GM18858 (cell line): ENCODE data around the gene KRTAP1-1.
"Not testable (repeated sequence)": the region's sequence is repeated elsewhere in the genome, so short reads cannot be mapped to it uniquely, and the experiment has no call there.

Experiments used
- ATAC-seq: cut with Tn5 transposase; IDR thresholded peaks from one replicate; pipeline ENCODE4 v1.9.1; 2021; ENCODE audit not compliant: unreplicated experiment

Gene KRTAP1-1

GRCh38 chr17:41040783-41041571 is at the start of gene KRTAP1-1:
Gene KRTAP1-1 (minus strand): TSS chr17:41041450. CDS start chr17:41041397, 53 bp downstream.
- not testable (repeated sequence) for ATAC-seq

- ATAC-seq: not testable (repeated sequence)
Observed at GRCh38 chr17:41088760-41089352, 47.6 kb upstream of the KRTAP1-1 start.

- ATAC-seq: not testable (repeated sequence)
Observed at GRCh38 chr17:41084100-41084856, 43.0 kb upstream of the KRTAP1-1 start, which contains the start of gene KRTAP4-7. Gene KRTAP4-7 (plus strand): TSS chr17:41084150. CDS start chr17:41084207, 57 bp downstream.

- ATAC-seq: not testable (repeated sequence)
Observed at GRCh38 chr17:41083427-41083826, 42.2 kb upstream of the KRTAP1-1 start.

GRCh38 chr17:41082626-41083025 is 41.4 kb upstream of the KRTAP1-1 start:
- ATAC-seq: no peak

- no peak for ATAC-seq
Observed at GRCh38 chr17:41076788-41077187, 35.5 kb upstream of the KRTAP1-1 start.

GRCh38 chr17:41073676-41074075 is 32.4 kb upstream of the KRTAP1-1 start:
- ATAC-seq: no peak

- ATAC-seq: no peak
Observed at GRCh38 chr17:41071606-41072360, 30.5 kb upstream of the KRTAP1-1 start.

GRCh38 chr17:41069031-41069430 is 27.8 kb upstream of the KRTAP1-1 start:
- ATAC-seq: no peak

- no peak for ATAC-seq
Observed at GRCh38 chr17:41067281-41067680, 26.0 kb upstream of the KRTAP1-1 start.

- ATAC-seq: no peak
Observed at GRCh38 chr17:41065829-41066624, 24.8 kb upstream of the KRTAP1-1 start, which contains the start of gene KRTAP2-4. Gene KRTAP2-4 (minus strand): TSS chr17:41065879. CDS start chr17:41065845, 34 bp downstream.

- ATAC-seq: not testable (repeated sequence)
Observed at GRCh38 chr17:41065016-41065689, 23.9 kb upstream of the KRTAP1-1 start.

GRCh38 chr17:41064301-41064700 is 23.1 kb upstream of the KRTAP1-1 start:
- no peak for ATAC-seq

GRCh38 chr17:41063449-41063848 is 22.2 kb upstream of the KRTAP1-1 start:
- ATAC-seq: no peak

GRCh38 chr17:41061964-41062363 is 20.7 kb upstream of the KRTAP1-1 start:
- ATAC-seq: no peak

- no peak for ATAC-seq
Observed at GRCh38 chr17:41060052-41060604, 18.9 kb upstream of the KRTAP1-1 start, which contains the start of gene KRTAP2-3. Gene KRTAP2-3 (minus strand): TSS chr17:41060114. CDS start chr17:41060050, 64 bp downstream.

GRCh38 chr17:41059276-41060051 is 18.2 kb upstream of the KRTAP1-1 start:
- ATAC-seq: not testable (repeated sequence)

- no peak for ATAC-seq
Observed at GRCh38 chr17:41058741-41059140, 17.5 kb upstream of the KRTAP1-1 start.
